Measurements from ENCODE around the gene RBM28.

Gene RBM28

GRCh38 chr7:128343554-128344430 lies at the start of gene RBM28:
Gene RBM28, minus strand, starts transcription at chr7:128343908. Its CDS starts 115 bp downstream, at chr7:128343793.
- in situ Hi-C loops (cut with HindIII; ENCODE audit: low sequenced_read_pairs) = no loop called here

- in situ Hi-C loops (cut with HindIII; ENCODE audit: low sequenced_read_pairs) = loop anchor here (10.0 kb wide), 1 partner anchor 58 kb away; no protein-coding TSS in a partner anchor
These were observed 49.0 kb upstream of the RBM28 start for GRCh38 chr7:128392446-128393327.

- in situ Hi-C loops (cut with HindIII; ENCODE audit: low sequenced_read_pairs) = loop anchor here (10.0 kb wide), 1 partner anchor 57 kb away; no protein-coding TSS in a partner anchor
These were observed 48.1 kb upstream of the RBM28 start for GRCh38 chr7:128391805-128392204.

- in situ Hi-C loops (cut with HindIII; ENCODE audit: low sequenced_read_pairs) = loop anchor here (10.0 kb wide), 1 partner anchor 56 kb away; no protein-coding TSS in a partner anchor
These were observed 47.3 kb upstream of the RBM28 start for GRCh38 chr7:128390871-128391565.

- in situ Hi-C loops (cut with HindIII; ENCODE audit: low sequenced_read_pairs) = loop anchor here (10.0 kb wide), 1 partner anchor 55 kb away; no protein-coding TSS in a partner anchor
These were observed 46.1 kb upstream of the RBM28 start for GRCh38 chr7:128389618-128390329.

- in situ Hi-C loops (cut with HindIII; ENCODE audit: low sequenced_read_pairs) = no loop called here
These were observed 45.4 kb upstream of the RBM28 start for GRCh38 chr7:128389085-128389617.

GRCh38 chr7:128388145-128388485 lies 44.4 kb upstream of the RBM28 start:
- in situ Hi-C loops (cut with HindIII; ENCODE audit: low sequenced_read_pairs) = no loop called here

- in situ Hi-C loops (cut with HindIII; ENCODE audit: low sequenced_read_pairs) = no loop called here
These were observed 43.8 kb upstream of the RBM28 start for GRCh38 chr7:128387216-128388144.

GRCh38 chr7:128385988-128386925 lies 42.5 kb upstream of the RBM28 start:
- in situ Hi-C loops (cut with HindIII; ENCODE audit: low sequenced_read_pairs) = no loop called here

- in situ Hi-C loops (cut with HindIII; ENCODE audit: low sequenced_read_pairs) = no loop called here
These were observed 41.0 kb upstream of the RBM28 start for GRCh38 chr7:128384726-128385125.

- in situ Hi-C loops (cut with HindIII; ENCODE audit: low sequenced_read_pairs) = no loop called here
These were observed 40.1 kb upstream of the RBM28 start for GRCh38 chr7:128383776-128384175.

- in situ Hi-C loops (cut with HindIII; ENCODE audit: low sequenced_read_pairs) = no loop called here
These were observed 37.6 kb upstream of the RBM28 start for GRCh38 chr7:128381161-128381821.

GRCh38 chr7:128380483-128381106 lies 36.9 kb upstream of the RBM28 start:
- in situ Hi-C loops (cut with HindIII; ENCODE audit: low sequenced_read_pairs) = no loop called here

- in situ Hi-C loops (cut with HindIII; ENCODE audit: low sequenced_read_pairs) = no loop called here
These were observed 36.3 kb upstream of the RBM28 start for GRCh38 chr7:128379900-128380479.

GRCh38 chr7:128378637-128379036 lies 34.9 kb upstream of the RBM28 start:
- in situ Hi-C loops (cut with HindIII; ENCODE audit: low sequenced_read_pairs) = no loop called here

- in situ Hi-C loops (cut with HindIII; ENCODE audit: low sequenced_read_pairs) = no loop called here
These were observed 32.4 kb upstream of the RBM28 start for GRCh38 chr7:128376077-128376476.

Data from DLD1 (cell line).